BLaER1 (cell line): ENCODE measurements around the gene RARG.

Experiments used
- H3K27ac ChIP-seq: shearing (Covaris generic); formaldehyde crosslinking; 2 replicates; pipeline ENCODE4 v1.8.1; 2022
- H3K27me3 ChIP-seq: shearing (Covaris generic); formaldehyde crosslinking; 2 replicates; pipeline ENCODE4 v1.8.1; 2022
- H3K36me3 ChIP-seq: shearing (Covaris generic); formaldehyde crosslinking; 2 replicates; pipeline ENCODE4 v1.8.1; 2022
- H3K4me1 ChIP-seq: shearing (Covaris generic); formaldehyde crosslinking; 2 replicates; pipeline ENCODE4 v1.8.1; 2022
- H3K4me2 ChIP-seq: shearing (Covaris generic); formaldehyde crosslinking; 2 replicates; pipeline ENCODE4 v1.8.1; 2022
- H3K4me3 ChIP-seq: shearing (Covaris generic); formaldehyde crosslinking; 2 replicates; pipeline ENCODE4 v1.8.1; 2022
- H3K9ac ChIP-seq: shearing (Covaris generic); formaldehyde crosslinking; 2 replicates; pipeline ENCODE4 v1.8.1; 2022
- H3K9me3 ChIP-seq: shearing (Covaris generic); formaldehyde crosslinking; 2 replicates; pipeline ENCODE4 v1.8.1; 2022
- H4K20me1 ChIP-seq: shearing (Covaris generic); formaldehyde crosslinking; 2 replicates; pipeline ENCODE4 v1.8.1; 2022
- Cebpa-rat ChIP-seq: shearing (Covaris generic); IDR thresholded peaks from 2 replicates; pipeline ENCODE4 v1.8.1; 2022

Gene RARG

GRCh38 chr12:53161119-53161911 lies 70.7 kb downstream of the RARG start:
- Histone ChIP-seq H3K36me3 (no peaks in the 10 kb centered on the region), H3K4me3 (no peak overlapping the region), H3K9ac (no peak overlapping the region), H3K27ac (no peak overlapping the region), H3K4me1 (peaks cover 4% of the 10 kb centered on the region; the same call in 1 of the 2 replicates), H3K4me2 (no peak overlapping the region), H3K9me3 (no peaks in the 10 kb centered on the region), H3K27me3 (no peaks in the 10 kb centered on the region), H4K20me1 (no peaks in the 10 kb centered on the region)
- no peak for TF ChIP-seq Cebpa-rat

GRCh38 chr12:53160673-53161072 lies 71.3 kb downstream of the RARG start:
- H3K4me1 ChIP-seq: peaks cover 4% of the 10 kb centered on the region; the same call in 1 of the 2 replicates
- H3K9me3 ChIP-seq: no peaks in the 10 kb centered on the region
- no peaks in the 10 kb centered on the region for H4K20me1 ChIP-seq
- H3K27me3 ChIP-seq: no peaks in the 10 kb centered on the region
- H3K27ac ChIP-seq: no peak overlapping the region
- no peaks in the 10 kb centered on the region for H3K36me3 ChIP-seq
- H3K4me2 ChIP-seq: no peak overlapping the region
- H3K4me3 ChIP-seq: no peak overlapping the region
- TF ChIP-seq Cebpa-rat: no peak
- no peak overlapping the region for H3K9ac ChIP-seq
